ENCODE results near the gene BMAL1.
A peak's percentile ranks its signal among the peaks of the same experiment; 100 is the strongest.

BMAL1 gene

DNA sequence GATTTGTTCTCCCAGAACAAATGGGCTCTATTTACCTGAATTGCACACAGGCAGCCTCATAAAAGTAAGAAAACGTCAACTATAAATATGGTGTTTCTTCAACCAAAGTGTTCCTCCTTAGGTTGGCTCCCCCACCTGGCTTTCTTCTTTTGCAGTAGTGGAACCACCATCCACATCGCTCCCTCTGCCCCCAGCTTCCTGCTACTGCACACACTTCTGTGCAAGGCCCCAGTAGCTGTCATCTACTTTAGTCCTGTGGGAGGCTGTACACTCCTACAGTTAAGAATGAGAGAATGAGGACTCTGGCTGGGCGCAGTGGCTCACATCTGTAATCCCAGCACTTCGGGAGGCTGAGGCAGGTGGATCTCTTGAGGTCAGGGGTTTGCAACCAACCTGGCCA is 89.5 kb downstream of the BMAL1 start (continued):
- TF ChIP-seq TSHZ2 (CRISPR knock-in tag; IDR thresholded peaks at IDR 0.05) (no peak), TOX (CRISPR knock-in tag; IDR thresholded peaks at IDR 0.05; ENCODE audit: borderline replicate concordance) (no peak), ZNF8 (CRISPR knock-in tag; IDR thresholded peaks at IDR 0.05) (no peak), ZNF70 (CRISPR knock-in tag; IDR thresholded peaks at IDR 0.05) (no peak), ARNTL (CRISPR knock-in tag; IDR thresholded peaks at IDR 0.05; ENCODE audit: borderline replicate concordance, low read depth) (no peak), TCF4 (CRISPR knock-in tag; IDR thresholded peaks at IDR 0.05; ENCODE audit: borderline replicate concordance) (no peak), RARB (CRISPR knock-in tag; IDR thresholded peaks at IDR 0.05) (no peak), CSDC2 (CRISPR knock-in tag; IDR thresholded peaks at IDR 0.05) (no peak)

GRCh38 chr11:13368041-13368446 is 90.5 kb downstream of the BMAL1 start:
- ATAC-seq = peak; percentile 91
- TF ChIP-seq, protein P1, sequence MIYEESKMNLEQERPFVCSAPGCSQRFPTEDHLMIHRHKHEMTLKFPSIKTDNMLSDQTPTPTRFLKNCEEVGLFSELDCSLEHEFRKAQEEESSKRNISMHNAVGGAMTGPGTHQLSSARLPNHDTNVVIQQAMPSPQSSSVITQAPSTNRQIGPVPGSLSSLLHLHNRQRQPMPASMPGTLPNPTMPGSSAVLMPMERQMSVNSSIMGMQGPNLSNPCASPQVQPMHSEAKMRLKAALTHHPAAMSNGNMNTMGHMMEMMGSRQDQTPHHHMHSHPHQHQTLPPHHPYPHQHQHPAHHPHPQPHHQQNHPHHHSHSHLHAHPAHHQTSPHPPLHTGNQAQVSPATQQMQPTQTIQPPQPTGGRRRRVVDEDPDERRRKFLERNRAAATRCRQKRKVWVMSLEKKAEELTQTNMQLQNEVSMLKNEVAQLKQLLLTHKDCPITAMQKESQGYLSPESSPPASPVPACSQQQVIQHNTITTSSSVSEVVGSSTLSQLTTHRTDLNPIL (CRISPR knock-in tag; IDR thresholded peaks at IDR 0.05; ENCODE audit: low read depth) = no peak
- TF ChIP-seq ESRRG (CRISPR knock-in tag; IDR thresholded peaks at IDR 0.05) = no peak
- no peak for TF ChIP-seq ZFP3 (CRISPR knock-in tag; IDR thresholded peaks at IDR 0.05)
- no peak for TF ChIP-seq ZNF565 (CRISPR knock-in tag; conservative IDR thresholded peaks at IDR 0.05; ENCODE audit: low read depth)
- no peak for TF ChIP-seq ZNF70 (CRISPR knock-in tag; IDR thresholded peaks at IDR 0.05)
- no peak for TF ChIP-seq OSR1 (CRISPR knock-in tag; IDR thresholded peaks at IDR 0.05)
- TF ChIP-seq TOX (CRISPR knock-in tag; IDR thresholded peaks at IDR 0.05; ENCODE audit: borderline replicate concordance) = no peak
- TF ChIP-seq, protein P2, sequence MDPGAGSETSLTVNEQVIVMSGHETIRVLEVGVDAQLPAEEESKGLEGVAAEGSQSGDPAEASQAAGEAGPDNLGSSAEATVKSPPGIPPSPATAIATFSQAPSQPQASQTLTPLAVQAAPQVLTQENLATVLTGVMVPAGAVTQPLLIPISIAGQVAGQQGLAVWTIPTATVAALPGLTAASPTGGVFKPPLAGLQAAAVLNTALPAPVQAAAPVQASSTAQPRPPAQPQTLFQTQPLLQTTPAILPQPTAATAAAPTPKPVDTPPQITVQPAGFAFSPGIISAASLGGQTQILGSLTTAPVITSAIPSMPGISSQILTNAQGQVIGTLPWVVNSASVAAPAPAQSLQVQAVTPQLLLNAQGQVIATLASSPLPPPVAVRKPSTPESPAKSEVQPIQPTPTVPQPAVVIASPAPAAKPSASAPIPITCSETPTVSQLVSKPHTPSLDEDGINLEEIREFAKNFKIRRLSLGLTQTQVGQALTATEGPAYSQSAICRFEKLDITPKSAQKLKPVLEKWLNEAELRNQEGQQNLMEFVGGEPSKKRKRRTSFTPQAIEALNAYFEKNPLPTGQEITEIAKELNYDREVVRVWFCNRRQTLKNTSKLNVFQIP (CRISPR knock-in tag; IDR thresholded peaks at IDR 0.05; ENCODE audit: borderline replicate concordance, low read depth) = no peak
- TF ChIP-seq, protein P3, sequence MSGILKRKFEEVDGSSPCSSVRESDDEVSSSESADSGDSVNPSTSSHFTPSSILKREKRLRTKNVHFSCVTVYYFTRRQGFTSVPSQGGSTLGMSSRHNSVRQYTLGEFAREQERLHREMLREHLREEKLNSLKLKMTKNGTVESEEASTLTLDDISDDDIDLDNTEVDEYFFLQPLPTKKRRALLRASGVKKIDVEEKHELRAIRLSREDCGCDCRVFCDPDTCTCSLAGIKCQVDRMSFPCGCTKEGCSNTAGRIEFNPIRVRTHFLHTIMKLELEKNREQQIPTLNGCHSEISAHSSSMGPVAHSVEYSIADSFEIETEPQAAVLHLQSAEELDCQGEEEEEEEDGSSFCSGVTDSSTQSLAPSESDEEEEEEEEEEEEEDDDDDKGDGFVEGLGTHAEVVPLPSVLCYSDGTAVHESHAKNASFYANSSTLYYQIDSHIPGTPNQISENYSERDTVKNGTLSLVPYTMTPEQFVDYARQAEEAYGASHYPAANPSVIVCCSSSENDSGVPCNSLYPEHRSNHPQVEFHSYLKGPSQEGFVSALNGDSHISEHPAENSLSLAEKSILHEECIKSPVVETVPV (CRISPR knock-in tag; IDR thresholded peaks at IDR 0.05) = no peak
- TF ChIP-seq RARB (CRISPR knock-in tag; IDR thresholded peaks at IDR 0.05) = no peak

GRCh38 chr11:13373216-13373615 is 95.6 kb downstream of the BMAL1 start:
- ATAC-seq = no peak
- no peak for TF ChIP-seq TCF4 (CRISPR knock-in tag; IDR thresholded peaks at IDR 0.05; ENCODE audit: borderline replicate concordance)

GRCh38 chr11:13375798-13376197 is 98.2 kb downstream of the BMAL1 start:
- TF ChIP-seq CSDC2 (CRISPR knock-in tag; IDR thresholded peaks at IDR 0.05) = no peak
- no peak for ATAC-seq

DNA sequence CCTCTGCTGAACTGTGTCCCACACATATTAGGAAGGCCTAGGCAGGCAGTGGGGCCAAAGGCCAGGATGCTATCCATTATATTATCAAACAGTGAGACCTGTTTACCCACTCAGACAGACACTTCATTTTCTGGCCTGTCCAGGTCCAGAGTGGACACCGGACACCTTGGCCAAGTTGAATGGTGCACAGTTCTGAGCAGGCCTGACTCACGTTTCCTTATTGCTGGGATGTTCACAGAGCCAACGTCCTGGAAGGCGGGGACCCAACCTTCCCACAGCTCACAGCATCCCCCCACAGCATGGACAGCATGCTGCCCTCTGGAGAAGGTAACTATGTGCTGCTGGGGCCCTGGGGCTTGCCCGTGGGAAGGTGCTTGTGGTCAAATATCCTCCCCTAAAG is 98.8 kb downstream of the BMAL1 start:
- TF ChIP-seq TCF4 (CRISPR knock-in tag; IDR thresholded peaks at IDR 0.05; ENCODE audit: borderline replicate concordance) (no peak), TOX (CRISPR knock-in tag; IDR thresholded peaks at IDR 0.05; ENCODE audit: borderline replicate concordance) (no peak), TSHZ2 (CRISPR knock-in tag; IDR thresholded peaks at IDR 0.05) (no peak), ZFP30 (CRISPR knock-in tag; IDR thresholded peaks at IDR 0.05) (no peak), RARB (CRISPR knock-in tag; IDR thresholded peaks at IDR 0.05) (no peak), PPARA (CRISPR knock-in tag; IDR thresholded peaks at IDR 0.05; ENCODE audit: borderline replicate concordance) (no peak), ARNTL (CRISPR knock-in tag; IDR thresholded peaks at IDR 0.05; ENCODE audit: borderline replicate concordance, low read depth) (no peak), ZNF8 (CRISPR knock-in tag; IDR thresholded peaks at IDR 0.05) (no peak), ZNF565 (CRISPR knock-in tag; conservative IDR thresholded peaks at IDR 0.05; ENCODE audit: low read depth) (no peak), GLIS3 (CRISPR knock-in tag; IDR thresholded peaks at IDR 0.05) (no peak)
- TF ChIP-seq, protein P3 (CRISPR knock-in tag; IDR thresholded peaks at IDR 0.05) = no peak
- TF ChIP-seq, protein P1 (CRISPR knock-in tag; IDR thresholded peaks at IDR 0.05; ENCODE audit: low read depth) = no peak
- ATAC-seq = no peak
